HG02884 (cell line): ENCODE measurements around the gene CDC25B.
"Not testable (repeated sequence)": the region's sequence is repeated elsewhere in the genome, so short reads cannot be mapped to it uniquely, and the experiment has no call there.

ENCODE experiments used
- ATAC-seq: cut with Tn5 transposase; IDR thresholded peaks from one replicate; pipeline ENCODE4 v1.9.1; 2021; ENCODE audit warnings: mild to moderate bottlenecking, moderate library complexity; ENCODE audit not compliant: unreplicated experiment

Gene CDC25B

GRCh38 chr20:3784216-3784853 is 11.8 kb upstream of the CDC25B start:
- ATAC-seq, result no peak

- no peak for ATAC-seq
These were observed 11.3 kb upstream of the CDC25B start for GRCh38 chr20:3784863-3785239.

GRCh38 chr20:3785240-3786125 is 10.6 kb upstream of the CDC25B start:
- ATAC-seq, result no peak

- ATAC-seq, result peak; percentile 13
These were observed 10.0 kb upstream of the CDC25B start for GRCh38 chr20:3786126-3786484.

- ATAC-seq, result peak; percentile 59
These were observed 9.3 kb upstream of the CDC25B start, which contains the start of gene CENPB for GRCh38 chr20:3786665-3787323. Gene CENPB, minus strand, starts transcription at chr20:3786740. Its CDS starts 257 bp downstream, at chr20:3786483.

- ATAC-seq, result no peak
These were observed 8.6 kb upstream of the CDC25B start for GRCh38 chr20:3787324-3788014.

- ATAC-seq, result no peak
These were observed 7.4 kb upstream of the CDC25B start for GRCh38 chr20:3788685-3789155.

GRCh38 chr20:3789201-3789600 is 6.9 kb upstream of the CDC25B start:
- not testable (repeated sequence) for ATAC-seq

GRCh38 chr20:3794168-3794567 is 1.9 kb upstream of the CDC25B start:
- ATAC-seq, result not testable (repeated sequence)

GRCh38 chr20:3794701-3795420 is 1.2 kb upstream of the CDC25B start:
- no peak for ATAC-seq

- no peak for ATAC-seq
These were observed 541 bp downstream of the CDC25B start for GRCh38 chr20:3796477-3797225.

GRCh38 chr20:3797226-3797545 is 1.1 kb downstream of the CDC25B start:
- ATAC-seq, result no peak

- ATAC-seq, result no peak
These were observed 1.7 kb downstream of the CDC25B start for GRCh38 chr20:3797592-3798372.

- no peak for ATAC-seq
These were observed 2.3 kb downstream of the CDC25B start for GRCh38 chr20:3798373-3798768.

GRCh38 chr20:3798908-3799248 is 2.8 kb downstream of the CDC25B start:
- ATAC-seq, result no peak

GRCh38 chr20:3800256-3800877 is 4.3 kb downstream of the CDC25B start:
- no peak for ATAC-seq

- no peak for ATAC-seq
These were observed 4.8 kb downstream of the CDC25B start for GRCh38 chr20:3800878-3801260.

- no peak for ATAC-seq
These were observed 5.2 kb downstream of the CDC25B start for GRCh38 chr20:3801299-3801698.

GRCh38 chr20:3801846-3802245 is 5.7 kb downstream of the CDC25B start:
- ATAC-seq, result no peak
